ENCODE measurements around the gene CST6.

The CST6 gene

DNA sequence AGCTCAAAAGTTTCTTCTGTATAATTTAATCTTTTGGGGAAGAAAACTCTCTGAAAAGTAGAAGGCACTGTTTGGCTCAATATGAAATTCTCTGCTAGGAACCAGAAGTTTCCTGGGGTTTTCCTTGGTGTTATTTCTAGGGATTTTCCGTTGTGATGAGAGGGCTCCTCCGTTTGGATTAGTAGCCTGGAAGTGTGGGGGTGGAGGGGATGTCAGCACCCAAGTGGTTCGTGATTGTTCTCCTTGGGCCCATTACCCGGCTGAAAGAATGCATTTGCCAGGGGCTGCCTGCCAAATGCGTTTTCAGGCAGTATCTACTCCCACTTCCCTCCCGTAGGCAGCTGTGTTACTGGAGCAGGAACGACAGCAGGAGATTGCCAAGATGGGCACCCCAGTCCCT is 44.7 kb downstream of the CST6 start:
- CTCF ChIA-PET, result interaction anchor here (0.7 to 12.6 kb wide), 3 partner anchors 9 to 166 kb away, joined by 3 to 345 read pairs (median 52); no protein-coding TSS in a partner anchor
- no peak overlapping the region for H3K4me3 ChIP-seq (ENCODE audit: low read depth, low read length)
- POLR2A ChIA-PET, result no interaction called here
- DNase-seq (ENCODE audit: low read depth, low spot score), result no peak
- TF ChIP-seq, protein P1, sequence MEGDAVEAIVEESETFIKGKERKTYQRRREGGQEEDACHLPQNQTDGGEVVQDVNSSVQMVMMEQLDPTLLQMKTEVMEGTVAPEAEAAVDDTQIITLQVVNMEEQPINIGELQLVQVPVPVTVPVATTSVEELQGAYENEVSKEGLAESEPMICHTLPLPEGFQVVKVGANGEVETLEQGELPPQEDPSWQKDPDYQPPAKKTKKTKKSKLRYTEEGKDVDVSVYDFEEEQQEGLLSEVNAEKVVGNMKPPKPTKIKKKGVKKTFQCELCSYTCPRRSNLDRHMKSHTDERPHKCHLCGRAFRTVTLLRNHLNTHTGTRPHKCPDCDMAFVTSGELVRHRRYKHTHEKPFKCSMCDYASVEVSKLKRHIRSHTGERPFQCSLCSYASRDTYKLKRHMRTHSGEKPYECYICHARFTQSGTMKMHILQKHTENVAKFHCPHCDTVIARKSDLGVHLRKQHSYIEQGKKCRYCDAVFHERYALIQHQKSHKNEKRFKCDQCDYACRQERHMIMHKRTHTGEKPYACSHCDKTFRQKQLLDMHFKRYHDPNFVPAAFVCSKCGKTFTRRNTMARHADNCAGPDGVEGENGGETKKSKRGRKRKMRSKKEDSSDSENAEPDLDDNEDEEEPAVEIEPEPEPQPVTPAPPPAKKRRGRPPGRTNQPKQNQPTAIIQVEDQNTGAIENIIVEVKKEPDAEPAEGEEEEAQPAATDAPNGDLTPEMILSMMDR (IDR thresholded peaks at IDR 0.05; ENCODE audit: insufficient read depth, low read length, missing control alignments), result no peak

DNA sequence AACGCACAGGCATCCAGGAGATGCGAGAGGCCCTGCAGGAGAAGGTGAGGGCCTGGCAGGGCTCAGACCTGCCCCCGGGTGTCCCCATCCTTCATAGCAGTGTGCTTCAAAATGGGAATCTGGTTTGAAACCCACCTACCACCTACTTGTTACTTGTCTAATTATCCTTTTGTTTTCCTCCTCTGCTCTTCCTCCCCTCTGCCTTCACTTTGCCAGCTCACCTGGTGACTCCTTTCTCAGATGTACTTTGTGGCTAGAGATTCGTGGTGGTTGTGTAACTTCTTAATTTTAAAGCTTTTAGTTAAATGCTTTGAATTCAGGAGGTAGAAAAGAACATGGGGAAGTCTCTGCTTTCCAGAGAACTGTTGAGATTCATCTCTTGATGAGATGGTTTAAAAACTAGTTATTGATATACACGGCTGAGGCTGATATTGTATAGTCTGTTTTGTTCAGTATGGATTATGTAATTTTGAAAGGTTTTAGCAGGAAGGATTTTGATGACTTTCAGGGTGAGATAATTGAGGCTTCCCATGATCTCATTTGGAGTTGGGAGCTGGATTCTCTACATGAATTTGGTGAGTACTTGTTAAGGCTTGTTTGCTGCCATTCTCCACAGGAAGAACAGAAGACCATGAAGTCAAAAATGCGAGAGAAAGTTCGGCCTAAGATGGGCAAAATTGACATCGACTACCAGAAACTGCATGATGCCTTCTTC is 48.3 kb downstream of the CST6 start:
- CTCF ChIA-PET, result interaction anchor here (0.8 to 12.6 kb wide), 7 partner anchors 6 to 162 kb away, joined by 3 to 345 read pairs (median 4); partner anchors contain the start of gene GAL3ST3
- no peak overlapping the region for H3K4me3 ChIP-seq (ENCODE audit: low read depth, low read length)
- TF ChIP-seq, protein P1 (IDR thresholded peaks at IDR 0.05; ENCODE audit: insufficient read depth, low read length, missing control alignments), result no peak
- POLR2A ChIA-PET, result no interaction called here
- DNase-seq (ENCODE audit: low read depth, low spot score), result no peak

DNA sequence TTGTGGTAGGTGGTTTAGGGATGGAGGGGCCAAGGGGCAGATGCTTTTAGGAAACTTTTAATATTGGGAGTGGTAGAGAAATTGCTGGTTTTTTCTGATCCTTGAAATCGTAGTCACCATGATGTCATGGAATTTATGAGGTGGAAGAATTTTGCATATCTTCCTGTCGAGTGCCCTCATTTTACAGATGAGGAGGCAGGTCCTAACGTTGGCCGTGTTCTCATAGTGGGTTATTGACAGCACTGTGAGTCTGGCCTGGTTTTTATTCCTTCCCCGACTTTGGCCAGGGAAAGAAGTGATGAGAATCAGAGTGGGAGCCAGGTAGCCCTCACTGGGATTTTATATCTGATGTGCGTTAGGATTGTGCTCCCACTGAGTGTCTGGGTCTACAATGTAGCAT is 49.5 kb downstream of the CST6 start:
- POLR2A ChIA-PET, result no interaction called here
- no peak overlapping the region for H3K4me3 ChIP-seq (ENCODE audit: low read depth, low read length)
- TF ChIP-seq, protein P1 (IDR thresholded peaks at IDR 0.05; ENCODE audit: insufficient read depth, low read length, missing control alignments), result no peak
- no peak for DNase-seq (ENCODE audit: low read depth, low spot score)
- CTCF ChIA-PET, result interaction anchor here (12.6 kb wide), 1 partner anchor 5 kb away, joined by 345 read pairs; no protein-coding TSS in a partner anchor

DNA sequence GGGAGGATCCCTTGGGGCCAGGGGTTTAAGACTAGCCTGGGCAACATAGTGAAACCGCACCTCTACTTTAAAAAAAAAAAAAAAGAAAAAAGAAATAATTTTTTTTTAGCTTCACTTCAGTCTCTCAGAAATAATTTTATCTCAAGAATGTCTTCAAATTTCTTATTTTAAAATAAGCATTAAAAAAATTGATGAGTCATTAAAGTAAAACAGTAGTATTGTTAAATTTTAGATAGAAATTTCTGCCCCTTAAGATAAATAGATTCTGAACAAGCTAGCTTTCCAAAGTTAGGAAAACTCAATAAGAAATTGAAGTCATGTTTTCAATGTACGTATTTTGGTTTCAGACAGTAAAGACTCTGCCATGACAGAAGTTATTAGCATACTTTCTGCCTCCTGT is 50.6 kb downstream of the CST6 start:
- POLR2A ChIA-PET, result interaction anchor here (0.5 to 1.2 kb wide), 2 partner anchors 8 to 10 kb away, joined by 4 to 6 read pairs; partner anchors contain the start of gene SF3B2
- CTCF ChIA-PET, result interaction anchor here (1.3 to 8.2 kb wide), 5 partner anchors 7 to 175 kb away, joined by 4 to 345 read pairs (median 5); partner anchors contain the start of genes GAL3ST3 and SF3B2
- H3K4me3 ChIP-seq (ENCODE audit: low read depth, low read length), result no peak overlapping the region
- DNase-seq (ENCODE audit: low read depth, low spot score), result no peak
- TF ChIP-seq, protein P1 (IDR thresholded peaks at IDR 0.05; ENCODE audit: insufficient read depth, low read length, missing control alignments), result no peak
